GM23338 (cell line): ENCODE data around the gene GLRB. TPM values are rescaled to one million over a fixed set of nuclear protein-coding genes. Genes with fewer than 3 reads are reported as not detected.

Experiments used
- ATAC-seq: fragments of 200-7000 bp; cut with Tn5 transposase; 3 replicates; pipeline ENCODE4 v1.9.1; 2020
- DNase-seq: peaks from one replicate; pipeline ENCODE4 v3.0.0-alpha.2; 2015; ENCODE audit warnings: low spot score
- H2AFZ ChIP-seq: fragments of 200-600 bp; sonication (generic); 2 replicates; pipeline ENCODE4 v1.8.0; 2016; ENCODE audit warnings: antibody characterized with exemption, mild to moderate bottlenecking, moderate library complexity
- H3F3A ChIP-seq: fragments of 200-600 bp; sonication (generic); replicated peaks from 2 replicates; pipeline ENCODE4 v1.8.0; 2017; ENCODE audit warnings: antibody characterized with exemption, mixed run types, low read depth
- H3K27ac ChIP-seq: fragments of 200-600 bp; sonication (generic); 2 replicates; pipeline ENCODE4 v1.6.1; 2016; ENCODE audit warnings: low read depth
- H3K27me3 ChIP-seq: fragments of 200-600 bp; sonication (generic); 2 replicates; pipeline ENCODE4 v1.8.0; 2016; ENCODE audit warnings: mild to moderate bottlenecking, mixed run types, moderate library complexity; ENCODE audit not compliant: insufficient read depth
- H3K36me3 ChIP-seq: fragments of 200-600 bp; sonication (generic); 2 replicates; pipeline ENCODE4 v1.8.0; 2016; ENCODE audit warnings: mild to moderate bottlenecking; ENCODE audit not compliant: insufficient read depth
- H3K4me1 ChIP-seq: fragments of 200-600 bp; sonication (generic); 2 replicates; pipeline ENCODE4 v1.8.0; 2016; ENCODE audit warnings: mild to moderate bottlenecking, moderate library complexity; ENCODE audit not compliant: insufficient read depth
- H3K4me2 ChIP-seq: fragments of 200-600 bp; sonication (generic); 2 replicates; pipeline ENCODE4 v1.7.1; 2017; ENCODE audit warnings: mixed run types
- H3K4me3 ChIP-seq: fragments of 200-600 bp; sonication (generic); 2 replicates; pipeline ENCODE4 v1.6.1; 2016; ENCODE audit warnings: mixed run types
- H3K79me2 ChIP-seq: fragments of 200-600 bp; sonication (generic); replicated peaks from 2 replicates; pipeline ENCODE4 v1.8.0; 2017; ENCODE audit warnings: mild to moderate bottlenecking; ENCODE audit not compliant: insufficient read depth
- H3K9me2 ChIP-seq: fragments of 200-600 bp; sonication (generic); 2 replicates; pipeline ENCODE4 v1.8.0; 2017; ENCODE audit not compliant: insufficient read depth
- H4K20me1 ChIP-seq: fragments of 200-600 bp; sonication (generic); replicated peaks from 2 replicates; pipeline ENCODE4 v1.8.0; 2017; ENCODE audit warnings: mild to moderate bottlenecking; ENCODE audit not compliant: insufficient read depth
- H3K27ac Mint-ChIP-seq: 2 replicates; pipeline ENCODE4 v1.8.0; 2020; ENCODE audit warnings: inconsistent platforms, mild to moderate bottlenecking, moderate library complexity, mixed read lengths
- H3K27me3 Mint-ChIP-seq: 3 replicates; pipeline ENCODE4 v1.8.0; 2022; ENCODE audit warnings: low read depth, mild to moderate bottlenecking, moderate library complexity, mixed read lengths, inconsistent platforms; ENCODE audit not compliant: insufficient read depth, poor library complexity
- H3K36me3 Mint-ChIP-seq: 3 replicates; pipeline ENCODE4 v1.8.0; 2021; ENCODE audit warnings: low read depth, mild to moderate bottlenecking, inconsistent platforms, moderate library complexity, mixed read lengths
- H3K4me1 Mint-ChIP-seq: 3 replicates; pipeline ENCODE4 v1.8.0; 2020; ENCODE audit warnings: mild to moderate bottlenecking, inconsistent platforms, mixed read lengths
- H3K4me3 Mint-ChIP-seq: 3 replicates; pipeline ENCODE4 v1.8.0; 2021; ENCODE audit warnings: moderate library complexity, mild to moderate bottlenecking, inconsistent platforms, mixed read lengths
- H3K9me3 Mint-ChIP-seq: 3 replicates; pipeline ENCODE4 v1.8.0; 2020; ENCODE audit warnings: moderate library complexity, mild to moderate bottlenecking, inconsistent platforms, mixed read lengths
- CREB1 ChIP-seq: fragments of 250-450 bp; sonication (Bioruptor Pico); IDR thresholded peaks from 2 replicates; pipeline ENCODE4 v1.5.0; 2020; ENCODE audit warnings: low read depth, mild to moderate bottlenecking, moderate library complexity
- EZH2 ChIP-seq: fragments of 200-600 bp; sonication (generic); IDR thresholded peaks from one replicate; pipeline ENCODE4 v1.8.0; 2017; ENCODE audit warnings: antibody characterized with exemption, mild to moderate bottlenecking, low read depth; ENCODE audit not compliant: unreplicated experiment
- EZH2phosphoT487 ChIP-seq: fragments of 200-600 bp; sonication (generic); IDR thresholded peaks from one replicate; pipeline ENCODE4 v1.8.1; 2018; ENCODE audit warnings: antibody characterized with exemption; ENCODE audit not compliant: unreplicated experiment
- JUNB ChIP-seq: IDR thresholded peaks from one replicate; pipeline ENCODE4 v1.6.1; 2016; ENCODE audit warnings: antibody characterized with exemption; ENCODE audit not compliant: unreplicated experiment
- NANOG ChIP-seq: IDR thresholded peaks from 2 replicates; pipeline ENCODE4 v1.6.1; 2016; ENCODE audit warnings: antibody characterized with exemption, borderline replicate concordance
- POLR2AphosphoS5 ChIP-seq: IDR thresholded peaks from 2 replicates; pipeline ENCODE4 v1.6.1; 2016; ENCODE audit warnings: antibody characterized with exemption, low read depth
- REST ChIP-seq: IDR thresholded peaks from one replicate; pipeline ENCODE4 v1.6.1; 2018; ENCODE audit warnings: antibody characterized with exemption; ENCODE audit not compliant: unreplicated experiment
- STAT1 ChIP-seq: IDR thresholded peaks from one replicate; pipeline ENCODE4 v1.6.1; 2016; ENCODE audit warnings: antibody characterized with exemption; ENCODE audit not compliant: unreplicated experiment
- ZNF114 ChIP-seq: fragments of 250-450 bp; sonication (Bioruptor Pico); IDR thresholded peaks from 2 replicates; pipeline ENCODE4 v1.5.0; 2020; ENCODE audit warnings: mild to moderate bottlenecking, moderate library complexity
- ZNF331 ChIP-seq: fragments of 250-450 bp; sonication (Bioruptor Pico); IDR thresholded peaks from 2 replicates; pipeline ENCODE4 v1.5.0; 2020; ENCODE audit warnings: low read depth, mild to moderate bottlenecking, moderate library complexity
- polyA plus RNA-seq: library from polyadenylated mRNA; unstranded; fragments of >200 nt; fragmentation: Nextera tagmentation; extraction: Ambion mirVana; gene quantifications from 2 replicates; pipeline ENCODE4 v1.2.1, GENCODE V29; 2016
- total RNA-seq: library from RNA; depleted of rRNA; stranded (reverse); fragments of >200 nt; shearing (Covaris generic); gene quantifications from 2 replicates; pipeline ENCODE4 v1.2.3, GENCODE V29; 2014
- TF ChIP-seq, protein P1 (sequence below): IDR thresholded peaks from 2 replicates; pipeline ENCODE4 v1.6.1; 2016; ENCODE audit warnings: antibody characterized with exemption
- TF ChIP-seq, protein P2 (sequence below): fragments of 250-450 bp; sonication (Bioruptor Pico); IDR thresholded peaks from 2 replicates; pipeline ENCODE4 v1.5.0; 2020; ENCODE audit warnings: mild to moderate bottlenecking, moderate library complexity
- TF ChIP-seq, protein P3 (sequence below), 2 experiments: fragments of 200-600 bp in 1 of 2; sonication (generic) in 1 of 2; conservative IDR thresholded peaks; 2 replicates each; pipeline versions ENCODE4 v1.5.1 to v1.6.1; 2016 to 2017; ENCODE audit warnings: antibody characterized with exemption in 2 of 2, low read depth in 2 of 2, mild to moderate bottlenecking in 2 of 2, moderate library complexity in 1 of 2

The GLRB gene
- total and polyA plus RNA-seq, 2 experiments from 2014 or later = 1.0 to 1.3 TPM

- no peaks in the 10 kb centered on the region for H3K36me3 Mint-ChIP-seq
- TF ChIP-seq JUNB (no peak), REST (no peak), ZNF114 (CRISPR knock-in tag) (no peak), NANOG (no peak), POLR2AphosphoS5 (no peak), STAT1 (no peak), ZNF331 (CRISPR knock-in tag) (no peak), EZH2 (no peak), CREB1 (CRISPR knock-in tag) (no peak), EZH2phosphoT487 (no peak)
- TF ChIP-seq, protein P1, sequence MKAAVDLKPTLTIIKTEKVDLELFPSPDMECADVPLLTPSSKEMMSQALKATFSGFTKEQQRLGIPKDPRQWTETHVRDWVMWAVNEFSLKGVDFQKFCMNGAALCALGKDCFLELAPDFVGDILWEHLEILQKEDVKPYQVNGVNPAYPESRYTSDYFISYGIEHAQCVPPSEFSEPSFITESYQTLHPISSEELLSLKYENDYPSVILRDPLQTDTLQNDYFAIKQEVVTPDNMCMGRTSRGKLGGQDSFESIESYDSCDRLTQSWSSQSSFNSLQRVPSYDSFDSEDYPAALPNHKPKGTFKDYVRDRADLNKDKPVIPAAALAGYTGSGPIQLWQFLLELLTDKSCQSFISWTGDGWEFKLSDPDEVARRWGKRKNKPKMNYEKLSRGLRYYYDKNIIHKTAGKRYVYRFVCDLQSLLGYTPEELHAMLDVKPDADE = no peak
- TF ChIP-seq, protein P2, sequence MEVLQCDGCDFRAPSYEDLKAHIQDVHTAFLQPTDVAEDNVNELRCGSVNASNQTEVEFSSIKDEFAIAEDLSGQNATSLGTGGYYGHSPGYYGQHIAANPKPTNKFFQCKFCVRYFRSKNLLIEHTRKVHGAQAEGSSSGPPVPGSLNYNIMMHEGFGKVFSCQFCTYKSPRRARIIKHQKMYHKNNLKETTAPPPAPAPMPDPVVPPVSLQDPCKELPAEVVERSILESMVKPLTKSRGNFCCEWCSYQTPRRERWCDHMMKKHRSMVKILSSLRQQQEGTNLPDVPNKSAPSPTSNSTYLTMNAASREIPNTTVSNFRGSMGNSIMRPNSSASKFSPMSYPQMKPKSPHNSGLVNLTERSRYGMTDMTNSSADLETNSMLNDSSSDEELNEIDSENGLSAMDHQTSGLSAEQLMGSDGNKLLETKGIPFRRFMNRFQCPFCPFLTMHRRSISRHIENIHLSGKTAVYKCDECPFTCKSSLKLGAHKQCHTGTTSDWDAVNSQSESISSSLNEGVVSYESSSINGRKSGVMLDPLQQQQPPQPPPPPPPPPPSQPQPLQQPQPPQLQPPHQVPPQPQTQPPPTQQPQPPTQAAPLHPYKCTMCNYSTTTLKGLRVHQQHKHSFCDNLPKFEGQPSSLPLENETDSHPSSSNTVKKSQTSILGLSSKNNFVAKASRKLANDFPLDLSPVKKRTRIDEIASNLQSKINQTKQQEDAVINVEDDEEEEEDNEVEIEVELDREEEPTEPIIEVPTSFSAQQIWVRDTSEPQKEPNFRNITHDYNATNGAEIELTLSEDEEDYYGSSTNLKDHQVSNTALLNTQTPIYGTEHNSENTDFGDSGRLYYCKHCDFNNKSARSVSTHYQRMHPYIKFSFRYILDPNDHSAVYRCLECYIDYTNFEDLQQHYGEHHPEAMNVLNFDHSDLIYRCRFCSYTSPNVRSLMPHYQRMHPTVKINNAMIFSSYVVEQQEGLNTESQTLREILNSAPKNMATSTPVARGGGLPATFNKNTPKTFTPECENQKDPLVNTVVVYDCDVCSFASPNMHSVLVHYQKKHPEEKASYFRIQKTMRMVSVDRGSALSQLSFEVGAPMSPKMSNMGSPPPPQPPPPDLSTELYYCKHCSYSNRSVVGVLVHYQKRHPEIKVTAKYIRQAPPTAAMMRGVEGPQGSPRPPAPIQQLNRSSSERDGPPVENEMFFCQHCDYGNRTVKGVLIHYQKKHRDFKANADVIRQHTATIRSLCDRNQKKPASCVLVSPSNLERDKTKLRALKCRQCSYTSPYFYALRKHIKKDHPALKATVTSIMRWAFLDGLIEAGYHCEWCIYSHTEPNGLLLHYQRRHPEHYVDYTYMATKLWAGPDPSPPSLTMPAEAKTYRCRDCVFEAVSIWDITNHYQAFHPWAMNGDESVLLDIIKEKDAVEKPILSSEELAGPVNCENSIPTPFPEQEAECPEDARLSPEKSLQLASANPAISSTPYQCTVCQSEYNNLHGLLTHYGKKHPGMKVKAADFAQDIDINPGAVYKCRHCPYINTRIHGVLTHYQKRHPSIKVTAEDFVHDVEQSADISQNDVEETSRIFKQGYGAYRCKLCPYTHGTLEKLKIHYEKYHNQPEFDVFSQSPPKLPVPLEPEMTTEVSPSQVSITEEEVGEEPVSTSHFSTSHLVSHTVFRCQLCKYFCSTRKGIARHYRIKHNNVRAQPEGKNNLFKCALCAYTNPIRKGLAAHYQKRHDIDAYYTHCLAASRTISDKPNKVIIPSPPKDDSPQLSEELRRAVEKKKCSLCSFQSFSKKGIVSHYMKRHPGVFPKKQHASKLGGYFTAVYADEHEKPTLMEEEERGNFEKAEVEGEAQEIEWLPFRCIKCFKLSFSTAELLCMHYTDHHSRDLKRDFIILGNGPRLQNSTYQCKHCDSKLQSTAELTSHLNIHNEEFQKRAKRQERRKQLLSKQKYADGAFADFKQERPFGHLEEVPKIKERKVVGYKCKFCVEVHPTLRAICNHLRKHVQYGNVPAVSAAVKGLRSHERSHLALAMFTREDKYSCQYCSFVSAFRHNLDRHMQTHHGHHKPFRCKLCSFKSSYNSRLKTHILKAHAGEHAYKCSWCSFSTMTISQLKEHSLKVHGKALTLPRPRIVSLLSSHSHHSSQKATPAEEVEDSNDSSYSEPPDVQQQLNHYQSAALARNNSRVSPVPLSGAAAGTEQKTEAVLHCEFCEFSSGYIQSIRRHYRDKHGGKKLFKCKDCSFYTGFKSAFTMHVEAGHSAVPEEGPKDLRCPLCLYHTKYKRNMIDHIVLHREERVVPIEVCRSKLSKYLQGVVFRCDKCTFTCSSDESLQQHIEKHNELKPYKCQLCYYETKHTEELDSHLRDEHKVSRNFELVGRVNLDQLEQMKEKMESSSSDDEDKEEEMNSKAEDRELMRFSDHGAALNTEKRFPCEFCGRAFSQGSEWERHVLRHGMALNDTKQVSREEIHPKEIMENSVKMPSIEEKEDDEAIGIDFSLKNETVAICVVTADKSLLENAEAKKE (CRISPR knock-in tag) = no peak
- TF ChIP-seq, protein P3, sequence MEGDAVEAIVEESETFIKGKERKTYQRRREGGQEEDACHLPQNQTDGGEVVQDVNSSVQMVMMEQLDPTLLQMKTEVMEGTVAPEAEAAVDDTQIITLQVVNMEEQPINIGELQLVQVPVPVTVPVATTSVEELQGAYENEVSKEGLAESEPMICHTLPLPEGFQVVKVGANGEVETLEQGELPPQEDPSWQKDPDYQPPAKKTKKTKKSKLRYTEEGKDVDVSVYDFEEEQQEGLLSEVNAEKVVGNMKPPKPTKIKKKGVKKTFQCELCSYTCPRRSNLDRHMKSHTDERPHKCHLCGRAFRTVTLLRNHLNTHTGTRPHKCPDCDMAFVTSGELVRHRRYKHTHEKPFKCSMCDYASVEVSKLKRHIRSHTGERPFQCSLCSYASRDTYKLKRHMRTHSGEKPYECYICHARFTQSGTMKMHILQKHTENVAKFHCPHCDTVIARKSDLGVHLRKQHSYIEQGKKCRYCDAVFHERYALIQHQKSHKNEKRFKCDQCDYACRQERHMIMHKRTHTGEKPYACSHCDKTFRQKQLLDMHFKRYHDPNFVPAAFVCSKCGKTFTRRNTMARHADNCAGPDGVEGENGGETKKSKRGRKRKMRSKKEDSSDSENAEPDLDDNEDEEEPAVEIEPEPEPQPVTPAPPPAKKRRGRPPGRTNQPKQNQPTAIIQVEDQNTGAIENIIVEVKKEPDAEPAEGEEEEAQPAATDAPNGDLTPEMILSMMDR (conservative IDR thresholded peaks at IDR 0.05; ENCODE audit: low read depth in 2 of 2) = no peak
- no peak for DNase-seq
Measured at GRCh38 chr4:157114671-157115070, 38.7 kb downstream of the GLRB start.

More at GRCh38 chr4:157114671-157115070, 38.7 kb downstream of the GLRB start:
- H3K4me1 ChIP-seq = no peaks in the 10 kb centered on the region
- no peaks in the 10 kb centered on the region for H4K20me1 ChIP-seq
- no peaks in the 10 kb centered on the region for H3K36me3 ChIP-seq
- H3K9me2 ChIP-seq = no peaks in the 10 kb centered on the region
- no peak overlapping the region for H3K27ac ChIP-seq
- no peak overlapping the region for H2AFZ ChIP-seq
- Mint-ChIP-seq H3K27me3 (no peaks in the 10 kb centered on the region), H3K4me1 (peaks cover 3% of the 10 kb centered on the region; the same call in 1 of the 3 replicates), H3K4me3 (no peak overlapping the region), H3K27ac (no peak overlapping the region), H3K9me3 (no peaks in the 10 kb centered on the region)
- no peak overlapping the region for H3K4me3 ChIP-seq
- no peak for ATAC-seq
- H3F3A ChIP-seq = no peaks in the 10 kb centered on the region
- H3K27me3 ChIP-seq = no peaks in the 10 kb centered on the region
- H3K79me2 ChIP-seq = no peaks in the 10 kb centered on the region
- no peak overlapping the region for H3K4me2 ChIP-seq
